OCI-LY3 (cell line): ENCODE measurements around the gene ZFAND6.

ENCODE experiments used
- H2AFZ ChIP-seq: fragments of 200-600, 300-600 bp; shearing (Covaris generic); 2 replicates; pipeline ENCODE4 v1.6.0; 2014; ENCODE audit warnings: antibody characterized with exemption, low read depth, low read length
- H3K27ac ChIP-seq: fragments of 200-600, 300-600 bp; sonication (generic); 2 replicates; pipeline ENCODE4 v1.5.1; 2014; ENCODE audit warnings: mild to moderate bottlenecking, low read length, moderate library complexity, mixed read lengths
- H3K27me3 ChIP-seq: fragments of 200-600, 300-600 bp; sonication (generic); 2 replicates; pipeline ENCODE4 v1.6.1; 2014; ENCODE audit warnings: low read depth, low read length, mixed read lengths
- H3K36me3 ChIP-seq: fragments of 200-600, 300-600 bp; sonication (generic); replicated peaks from 2 replicates; pipeline ENCODE3; 2014; ENCODE audit warnings: low read depth, low read length, mixed read lengths
- H3K4me1 ChIP-seq: fragments of 300-600, 200-600 bp; sonication (generic); 2 replicates; pipeline ENCODE4 v1.6.1; 2014; ENCODE audit warnings: low read length, mixed read lengths
- H3K4me2 ChIP-seq: fragments of 200-600, 300-600 bp; sonication (generic); 2 replicates; pipeline ENCODE4 v1.6.1; 2014; ENCODE audit warnings: low read length, mixed read lengths
- H3K4me3 ChIP-seq: fragments of 300-600, 200-600 bp; sonication (generic); 2 replicates; pipeline ENCODE4 v1.5.1; 2014; ENCODE audit warnings: antibody characterized with exemption, mild to moderate bottlenecking, low read length, moderate library complexity
- H3K79me2 ChIP-seq: fragments of 300-600, 200-600 bp; shearing (Covaris generic); 2 replicates; pipeline ENCODE4 v1.6.1; 2014; ENCODE audit warnings: mild to moderate bottlenecking, low read length, mixed read lengths
- H3K9ac ChIP-seq: fragments of 300-600, 200-600 bp; shearing (Covaris generic); 2 replicates; pipeline ENCODE4 v1.6.0; 2014; ENCODE audit warnings: mild to moderate bottlenecking, low read length, moderate library complexity
- H3K9me3 ChIP-seq: fragments of 200-600, 300-600 bp; shearing (Covaris generic); 2 replicates; pipeline ENCODE4 v1.6.1; 2014; ENCODE audit warnings: low read length, mixed read lengths; ENCODE audit not compliant: insufficient read depth
- H4K20me1 ChIP-seq: fragments of 200-600, 300-600 bp; sonication (generic); 2 replicates; pipeline ENCODE4 v1.6.1; 2016; ENCODE audit warnings: low read length, mixed read lengths; ENCODE audit not compliant: insufficient read depth
- CTCF ChIP-seq: fragments of 200-600, 300-600 bp; sonication (generic); IDR thresholded peaks from 2 replicates; pipeline ENCODE4 v1.5.1; 2014; ENCODE audit warnings: antibody characterized with exemption, low read length, low read depth
- EZH2phosphoT487 ChIP-seq: fragments of 200-600 bp; shearing (Covaris generic); IDR thresholded peaks from 2 replicates; pipeline ENCODE4 v1.6.1; 2018; ENCODE audit warnings: antibody characterized with exemption, mixed run types, low read depth

ZFAND6 gene

GRCh38 chr15:80070840-80071239 lies 11.4 kb downstream of the ZFAND6 start:
- Histone ChIP-seq H3K4me3 (no peak overlapping the region), H3K9ac (no peak overlapping the region), H3K9me3 (no peaks in the 10 kb centered on the region), H3K36me3 (peaks cover 8% of the 10 kb centered on the region), H2AFZ (no peak overlapping the region), H4K20me1 (peaks cover 81% of the 10 kb centered on the region), H3K27me3 (no peaks in the 10 kb centered on the region), H3K4me1 (peaks cover 46% of the 10 kb centered on the region), H3K27ac (no peak overlapping the region), H3K4me2 (peak overlapping the region; percentile 70), H3K79me2 (peaks cover 100% of the 10 kb centered on the region)
- TF ChIP-seq CTCF (no peak), EZH2phosphoT487 (no peak)

GRCh38 chr15:80071652-80072051 lies 12.2 kb downstream of the ZFAND6 start:
- Histone ChIP-seq H3K27ac (no peak overlapping the region), H4K20me1 (peaks cover 82% of the 10 kb centered on the region), H3K36me3 (peaks cover 7% of the 10 kb centered on the region), H3K9ac (peak overlapping the region; percentile 29), H3K27me3 (no peaks in the 10 kb centered on the region), H3K9me3 (no peaks in the 10 kb centered on the region), H2AFZ (no peak overlapping the region), H3K79me2 (peaks cover 100% of the 10 kb centered on the region), H3K4me2 (peak overlapping the region; percentile 70), H3K4me1 (peaks cover 49% of the 10 kb centered on the region), H3K4me3 (peak overlapping the region; percentile 65)
- TF ChIP-seq EZH2phosphoT487 (no peak), CTCF (no peak)

DNA sequence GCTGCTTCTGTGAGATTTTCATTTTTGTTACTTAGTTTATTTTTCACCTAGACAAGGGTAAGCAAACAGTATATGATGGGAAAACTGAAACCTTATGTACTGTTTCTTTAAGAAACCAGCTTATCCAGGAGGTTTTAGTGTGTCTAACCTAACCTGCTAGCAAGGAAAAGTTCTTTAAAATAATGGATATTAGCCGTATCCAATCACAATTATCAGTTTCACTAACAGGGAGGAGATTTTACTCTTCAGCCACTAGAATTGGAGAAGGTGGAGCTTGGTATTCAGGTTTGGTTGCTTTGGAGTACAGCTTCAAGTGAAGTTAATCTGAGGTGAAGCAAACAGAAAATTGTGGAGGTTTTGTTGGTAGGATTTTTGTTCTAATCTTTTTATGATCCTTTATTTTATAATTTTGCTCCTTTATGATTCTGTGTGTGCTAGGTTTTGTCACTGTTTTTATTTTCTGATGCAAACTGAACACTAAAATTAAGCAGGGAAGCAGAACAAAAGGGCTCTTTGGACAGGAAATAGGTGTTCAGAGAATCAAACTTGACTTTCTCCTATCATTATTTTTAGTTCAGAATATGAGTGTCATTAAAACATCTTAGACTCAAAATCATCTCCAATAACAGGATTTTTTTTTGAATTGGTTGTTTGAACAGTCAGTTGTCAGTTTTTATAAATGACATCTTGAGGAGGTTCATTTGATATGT lies 13.0 kb downstream of the ZFAND6 start:
- peaks cover 82% of the 10 kb centered on the region for H4K20me1 ChIP-seq
- H3K36me3 ChIP-seq, result peaks cover 4% of the 10 kb centered on the region
- peak overlapping the region; percentile 70 for H3K4me2 ChIP-seq
- no peaks in the 10 kb centered on the region for H3K9me3 ChIP-seq
- H3K27me3 ChIP-seq, result no peaks in the 10 kb centered on the region
- H3K27ac ChIP-seq, result peak overlapping the region; percentile 43
- peak overlapping the region; percentile 65 for H3K4me3 ChIP-seq
- no peak overlapping the region for H2AFZ ChIP-seq
- TF ChIP-seq CTCF, result no peak
- no peak for TF ChIP-seq EZH2phosphoT487
- H3K9ac ChIP-seq, result peak overlapping the region; percentile 29
- peaks cover 43% of the 10 kb centered on the region for H3K4me1 ChIP-seq
- H3K79me2 ChIP-seq, result peaks cover 100% of the 10 kb centered on the region

- TF ChIP-seq CTCF (no peak), EZH2phosphoT487 (no peak)
- Histone ChIP-seq H2AFZ (no peak overlapping the region), H3K4me2 (peak overlapping the region; percentile 70), H3K36me3 (peaks cover 4% of the 10 kb centered on the region), H3K79me2 (peaks cover 98% of the 10 kb centered on the region), H3K4me3 (peak overlapping the region; percentile 65), H3K9ac (peak overlapping the region; percentile 17; the same call in 1 of the 2 replicates), H3K27ac (no peak overlapping the region), H3K4me1 (peaks cover 43% of the 10 kb centered on the region), H4K20me1 (peaks cover 82% of the 10 kb centered on the region), H3K9me3 (no peaks in the 10 kb centered on the region), H3K27me3 (no peaks in the 10 kb centered on the region)
Observed at GRCh38 chr15:80073197-80073596, 13.7 kb downstream of the ZFAND6 start.
